Measurements from ENCODE around the gene XPO1.
"Not testable (repeated sequence)": the region's sequence is repeated elsewhere in the genome, so short reads cannot be mapped to it uniquely, and the experiment has no call there.

The XPO1 gene

GRCh38 chr2:61499060-61499459 is 39.1 kb downstream of the XPO1 start:
- DNase-seq = no peak
- TF ChIP-seq GATA1 (IDR thresholded peaks at IDR 0.05; ENCODE audit: low read depth, low read length) (no peak), POLR2A (IDR thresholded peaks at IDR 0.05; ENCODE audit: low read length) (no peak)

DNA sequence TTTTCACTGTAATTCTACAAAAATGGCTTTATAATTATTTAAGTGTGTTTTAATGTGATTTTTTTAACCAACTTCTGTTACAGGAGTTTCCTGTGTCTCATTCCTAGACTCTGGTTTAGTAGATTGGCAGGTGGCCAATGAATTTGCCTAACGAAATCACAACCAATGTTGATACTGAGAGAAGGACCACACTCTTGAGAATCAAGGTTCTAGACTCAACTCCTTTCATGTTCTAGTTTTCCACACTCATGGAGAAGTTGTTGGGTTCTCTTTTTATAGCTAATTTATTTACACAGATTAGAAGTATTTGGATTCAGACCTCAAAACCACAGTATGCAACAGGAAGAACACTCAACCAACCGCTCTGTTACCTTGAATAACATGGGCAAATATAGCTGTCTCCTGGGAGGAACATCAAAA is 44.6 kb downstream of the XPO1 start:
- DNase-seq = no peak
- TF ChIP-seq POLR2A (IDR thresholded peaks at IDR 0.05; ENCODE audit: low read length) (no peak), GATA1 (IDR thresholded peaks at IDR 0.05; ENCODE audit: low read depth, low read length) (no peak)

DNA sequence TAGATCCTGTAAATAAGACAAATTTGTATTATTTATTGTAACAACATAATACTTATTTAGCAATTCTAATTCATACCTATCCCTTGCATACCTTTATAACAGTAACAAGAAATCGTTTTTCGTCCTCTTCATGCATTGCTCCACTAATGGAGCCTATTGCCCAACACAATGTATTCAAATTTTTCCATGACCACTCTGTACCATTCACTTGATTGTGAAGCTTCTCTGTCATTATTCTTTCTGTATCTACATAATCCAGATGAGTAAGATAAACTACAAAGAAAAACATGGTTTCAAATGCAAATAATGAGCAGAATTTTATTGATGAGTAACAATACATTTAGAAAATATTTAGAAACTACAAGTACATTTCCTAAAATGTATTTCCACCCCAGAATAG is 45.7 kb downstream of the XPO1 start:
- no peak for DNase-seq
- no peak for TF ChIP-seq POLR2A (IDR thresholded peaks at IDR 0.05; ENCODE audit: low read length)

- no peak for DNase-seq
- no peak for TF ChIP-seq POLR2A (IDR thresholded peaks at IDR 0.05; ENCODE audit: low read length)
Observed at GRCh38 chr2:61485281-61485680, 52.9 kb downstream of the XPO1 start.

GRCh38 chr2:61478086-61478485 is 60.1 kb downstream of the XPO1 start:
- DNase-seq = no peak
- TF ChIP-seq GATA1 (IDR thresholded peaks at IDR 0.05; ENCODE audit: low read depth, low read length) (no peak), POLR2A (IDR thresholded peaks at IDR 0.05; ENCODE audit: low read length) (no peak)

- not testable (repeated sequence) for DNase-seq
Observed at GRCh38 chr2:61476929-61477589, 61.1 kb downstream of the XPO1 start.

DNA sequence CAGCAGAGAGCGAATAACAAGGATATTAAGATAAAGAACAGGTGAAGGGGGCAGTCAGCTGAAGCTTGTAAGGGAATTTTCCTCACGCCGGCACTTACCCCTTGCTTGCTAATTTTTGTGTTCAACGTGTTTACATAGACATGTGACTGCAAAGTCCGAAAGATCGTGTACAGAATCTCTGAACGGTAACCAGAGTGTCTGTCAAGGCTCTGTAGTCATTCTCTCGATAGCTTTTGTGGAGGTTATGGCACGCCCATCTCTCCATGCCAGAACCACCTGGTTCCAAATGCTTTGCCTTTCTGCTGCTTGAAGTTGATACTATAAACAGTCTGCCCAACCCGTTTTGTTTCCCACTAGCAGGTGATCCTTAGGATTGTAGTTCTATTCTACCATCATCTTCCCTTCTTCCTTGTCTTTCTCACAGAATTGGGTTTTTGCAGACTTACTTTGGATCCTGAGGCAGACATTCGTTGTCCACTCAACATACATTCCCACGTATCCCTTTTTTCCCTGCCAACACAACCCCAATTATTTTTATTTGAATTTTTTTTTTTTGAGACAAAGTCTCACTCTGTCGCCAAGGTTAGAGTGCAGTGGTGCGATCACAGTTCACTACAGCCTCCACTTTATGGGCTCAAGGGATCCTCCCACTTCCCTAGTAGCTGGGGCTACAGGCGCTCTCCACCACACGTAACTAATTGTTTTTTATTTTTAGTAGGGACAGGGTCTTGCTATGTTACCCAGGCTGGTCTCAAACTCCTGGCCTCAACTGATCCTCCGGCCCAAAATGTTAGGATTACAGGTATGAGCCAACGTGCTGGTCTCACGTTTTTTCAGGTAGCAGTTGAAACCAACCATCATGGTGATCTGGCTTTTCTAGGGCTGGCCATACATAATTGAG is 66.0 kb downstream of the XPO1 start:
- DNase-seq = peak; percentile 74 to 78
- TF ChIP-seq GATA1 (IDR thresholded peaks at IDR 0.05; ENCODE audit: low read depth, low read length) (no peak), POLR2A (IDR thresholded peaks at IDR 0.05; ENCODE audit: low read length) (no peak)

DNA sequence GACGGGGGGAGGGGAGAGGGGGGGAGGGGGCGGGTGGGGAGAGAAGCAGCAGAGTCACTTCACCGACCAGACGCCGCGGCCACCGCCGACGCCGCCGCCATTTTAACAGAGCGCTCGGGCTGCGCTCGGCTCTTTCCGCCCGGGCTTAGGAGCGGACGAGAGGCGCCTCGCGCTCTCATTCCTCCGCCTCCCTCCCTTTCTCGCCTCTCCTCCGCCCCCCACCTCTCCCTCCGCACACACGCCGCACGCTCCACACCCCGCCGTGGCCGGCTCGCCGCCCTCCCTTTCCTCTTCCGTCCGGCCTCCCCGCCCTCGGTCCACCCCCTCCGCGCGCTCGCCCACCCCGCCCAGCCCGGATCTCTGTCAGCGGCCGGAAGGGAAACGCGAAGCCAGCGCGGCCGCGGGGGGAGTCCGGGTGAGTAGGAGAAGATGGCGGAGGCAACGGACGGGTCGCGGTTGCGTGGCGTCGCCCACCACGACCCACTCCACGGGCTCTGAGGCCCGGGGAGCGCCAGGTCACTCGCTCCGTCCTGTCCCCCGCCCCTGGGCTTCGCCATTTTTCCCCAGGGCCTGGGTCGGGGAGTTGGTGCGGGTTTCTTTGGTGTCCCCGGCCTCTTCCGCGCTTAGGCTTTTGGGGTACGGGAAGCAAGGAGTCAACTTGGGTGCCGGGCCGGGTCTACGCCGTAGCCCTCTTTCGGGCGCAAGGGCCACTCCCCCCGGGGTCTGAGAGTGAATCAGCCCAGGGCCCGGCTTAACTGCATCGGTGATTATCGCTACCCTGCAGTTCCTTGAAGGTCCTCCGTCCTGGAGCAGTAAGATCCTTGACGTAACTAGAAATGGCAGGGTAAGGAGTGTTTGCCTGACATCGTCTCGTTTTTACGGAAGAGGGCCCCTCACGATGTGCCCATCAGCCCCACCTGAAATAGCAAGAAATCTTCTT is 66.9 kb downstream of the XPO1 start, which contains the start of gene USP34:
USP34 (minus strand) TSS at position 123 of the 940 bp plus-strand sequence. CDS start 395 bp downstream, outside the sequence.
- DNase-seq = peak; percentile 96 to 98
- TF ChIP-seq GATA1 (IDR thresholded peaks at IDR 0.05; ENCODE audit: low read depth, low read length) (no peak), POLR2A (IDR thresholded peaks at IDR 0.05; ENCODE audit: low read length) (peak; percentile 86)

DNA sequence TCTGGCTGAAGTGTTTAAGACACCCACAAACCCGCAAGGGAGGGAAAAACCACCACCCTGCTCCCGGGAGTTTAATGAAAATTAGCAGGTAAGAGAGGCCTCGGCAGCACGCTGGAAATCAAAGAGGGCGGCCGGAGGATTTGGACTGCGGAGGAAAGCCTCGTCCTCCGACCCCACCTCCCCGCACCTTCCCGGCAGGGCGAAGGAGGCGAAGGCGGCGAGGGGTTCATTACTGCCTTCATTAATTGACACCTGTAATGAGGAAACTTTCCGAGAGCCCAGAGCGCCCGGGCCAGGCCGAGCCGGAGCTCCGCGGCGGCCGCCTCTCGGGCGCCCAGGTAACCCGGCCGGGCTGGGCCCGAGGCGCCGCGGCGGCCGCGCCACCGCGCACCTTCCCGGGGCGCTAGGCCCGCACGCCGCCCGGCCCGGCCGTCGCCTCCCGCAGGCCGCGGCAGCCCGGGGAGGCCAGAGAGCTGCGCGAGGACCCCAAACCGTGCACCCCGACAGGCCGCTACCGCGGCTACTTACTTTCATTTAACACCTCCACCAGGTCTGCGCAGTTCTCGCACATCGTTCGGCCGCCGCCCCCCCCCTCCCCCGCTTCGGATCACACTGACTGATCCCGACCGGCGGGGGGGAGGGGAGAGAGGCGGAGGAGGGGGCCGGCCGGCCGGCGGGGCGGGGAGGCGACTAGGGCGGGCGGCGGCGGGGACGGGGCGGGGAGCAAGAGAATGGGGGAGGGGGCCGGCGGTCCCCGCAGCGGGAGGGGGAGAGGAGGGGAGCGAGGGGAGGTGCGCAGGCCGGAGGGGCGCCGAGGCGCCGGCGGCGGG is 67.8 kb downstream of the XPO1 start:
- DNase-seq = peak; percentile 91 to 93

GRCh38 chr2:61469424-61470121 is 68.6 kb downstream of the XPO1 start:
- no peak for TF ChIP-seq GATA1 (IDR thresholded peaks at IDR 0.05; ENCODE audit: low read depth, low read length)
- no peak for TF ChIP-seq POLR2A (IDR thresholded peaks at IDR 0.05; ENCODE audit: low read length)
- DNase-seq = peak; percentile 55 to 69

More for the DNA sequence above, 67.8 kb downstream of the XPO1 start:
- TF ChIP-seq GATA1 (IDR thresholded peaks at IDR 0.05; ENCODE audit: low read depth, low read length) = no peak
- TF ChIP-seq POLR2A (IDR thresholded peaks at IDR 0.05; ENCODE audit: low read length) = no peak

DNA sequence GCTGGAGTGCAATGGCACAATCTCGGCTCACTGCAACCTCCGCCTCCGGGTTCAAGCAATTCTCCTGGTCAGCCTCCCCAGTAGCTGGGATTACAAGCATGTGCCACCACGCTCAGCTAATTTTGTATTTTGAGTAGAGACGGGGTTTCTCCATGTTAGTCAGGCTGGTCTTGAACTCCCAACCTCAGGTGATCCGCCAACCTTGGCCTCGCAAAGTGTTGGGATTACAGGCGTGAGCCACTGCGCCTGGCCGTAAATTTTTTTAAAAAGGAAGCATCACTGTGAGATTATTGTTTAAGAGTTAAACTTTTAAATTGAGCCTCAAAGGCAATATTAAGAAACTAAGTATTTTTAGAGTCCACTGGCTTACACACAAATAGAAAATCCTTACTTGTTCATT is 69.9 kb downstream of the XPO1 start:
- DNase-seq = not testable (repeated sequence)

GRCh38 chr2:61465045-61465444 is 73.1 kb downstream of the XPO1 start:
- no peak for TF ChIP-seq GATA1 (IDR thresholded peaks at IDR 0.05; ENCODE audit: low read depth, low read length)
- no peak for TF ChIP-seq POLR2A (IDR thresholded peaks at IDR 0.05; ENCODE audit: low read length)

More at GRCh38 chr2:61465045-61465444, 73.1 kb downstream of the XPO1 start:
- DNase-seq = no peak
